GM19467 (cell line): ENCODE results near the gene DRC3.
A peak's percentile ranks its signal among the peaks of the same experiment; 100 is the strongest.
"Not testable (repeated sequence)": the region's sequence is repeated elsewhere in the genome, so short reads cannot be mapped to it uniquely, and the experiment has no call there.

Experiments
- ATAC-seq: cut with Tn5 transposase; IDR thresholded peaks from one replicate; pipeline ENCODE4 v1.9.1; 2021; ENCODE audit warnings: mild to moderate bottlenecking, moderate library complexity; ENCODE audit not compliant: unreplicated experiment

The DRC3 gene

DNA sequence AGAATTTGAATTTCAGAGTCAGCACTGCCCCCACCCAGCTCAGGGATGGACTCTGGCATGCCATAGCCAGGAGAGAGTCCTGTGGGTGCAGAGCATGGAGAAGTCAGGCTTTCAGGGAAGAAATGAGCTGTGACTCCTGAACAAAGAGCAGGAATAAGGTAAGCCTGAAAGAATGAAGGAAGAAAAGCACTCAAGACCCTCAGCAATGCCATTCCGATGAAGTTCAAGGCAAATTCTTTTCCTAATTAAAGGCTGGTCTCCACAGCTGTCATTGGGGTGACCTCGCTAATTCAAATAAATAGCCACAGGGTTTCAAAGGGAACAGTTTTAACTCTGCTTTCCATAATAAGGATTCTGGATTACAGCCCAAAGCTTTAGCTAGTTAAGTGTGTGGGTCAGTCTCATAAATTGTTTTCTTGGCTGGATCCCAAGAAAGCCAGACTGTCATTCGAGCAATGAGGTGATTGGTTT lies 32.2 kb upstream of the DRC3 start:
- ATAC-seq, result no peak

DNA sequence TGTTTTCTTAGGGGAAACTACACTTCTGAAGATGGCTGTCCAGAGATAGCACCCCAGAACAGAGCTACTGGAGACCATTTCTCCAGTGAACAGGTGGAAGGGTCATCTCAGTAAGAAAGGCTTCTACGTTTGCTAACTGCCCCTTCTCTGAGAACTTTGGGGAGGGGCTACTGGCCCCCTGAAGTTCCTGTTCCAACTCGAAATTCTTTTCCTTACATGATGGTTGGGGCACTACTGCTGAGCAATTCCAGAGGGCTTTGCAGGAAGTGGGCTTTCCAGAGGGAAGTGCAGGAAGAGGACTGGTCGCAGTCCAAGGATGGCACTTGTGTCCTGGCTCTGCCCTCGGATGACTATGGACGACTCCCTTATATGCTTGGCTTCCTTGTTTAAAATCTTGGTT lies 31.6 kb upstream of the DRC3 start:
- ATAC-seq, result no peak

DNA sequence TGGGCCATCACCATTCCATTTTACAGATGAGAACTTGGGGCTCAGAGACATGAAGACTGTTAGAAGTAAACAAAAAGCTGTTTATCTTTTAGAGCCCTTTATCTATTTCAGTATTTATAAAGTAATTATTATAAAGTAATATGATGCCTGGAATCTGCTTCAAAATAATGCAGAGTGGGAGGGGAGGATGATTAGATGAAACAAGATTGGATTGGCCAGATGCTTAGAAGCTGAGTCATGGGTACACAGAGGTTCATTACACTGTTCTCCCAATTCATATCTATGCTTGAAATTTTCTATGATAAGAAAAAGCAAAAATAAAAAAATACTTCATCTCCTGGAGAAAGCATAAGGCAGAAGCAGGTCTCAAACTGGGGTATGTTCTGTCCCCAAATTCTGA lies 29.8 kb upstream of the DRC3 start:
- no peak for ATAC-seq

DNA sequence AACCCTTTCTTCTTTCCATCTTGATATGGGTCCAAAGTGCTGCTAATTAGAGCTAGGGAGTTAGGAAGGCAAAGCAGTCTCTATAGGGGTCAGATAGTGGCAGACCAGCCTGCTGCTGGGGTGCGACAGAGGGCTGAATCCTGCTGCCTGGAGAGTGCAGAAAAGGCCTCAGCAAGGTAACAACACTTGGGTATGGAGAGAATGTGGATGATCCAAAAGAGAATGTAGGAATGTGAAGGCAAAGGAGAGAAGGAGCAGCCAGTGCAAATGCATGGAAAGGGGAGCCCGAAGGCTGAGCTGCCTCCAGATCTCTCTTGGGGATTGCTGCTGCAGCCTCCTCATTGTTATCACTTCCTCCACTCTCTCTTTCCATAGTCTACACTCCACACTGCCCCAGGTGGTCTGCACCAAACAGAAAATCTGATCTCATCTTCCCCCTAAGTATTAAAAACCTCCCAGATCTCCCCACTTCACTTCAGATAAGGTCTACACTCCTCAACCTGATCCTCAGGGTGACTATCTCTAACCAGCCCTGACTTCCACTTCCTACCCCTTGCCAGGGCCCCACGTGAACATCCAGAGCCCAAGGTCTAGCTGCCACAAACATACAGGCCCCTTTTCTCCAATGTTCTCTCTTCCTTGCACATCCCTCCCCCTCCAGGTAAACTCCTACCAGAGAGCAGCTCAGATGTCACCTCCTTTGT lies 29.2 kb upstream of the DRC3 start:
- ATAC-seq, result no peak

DNA sequence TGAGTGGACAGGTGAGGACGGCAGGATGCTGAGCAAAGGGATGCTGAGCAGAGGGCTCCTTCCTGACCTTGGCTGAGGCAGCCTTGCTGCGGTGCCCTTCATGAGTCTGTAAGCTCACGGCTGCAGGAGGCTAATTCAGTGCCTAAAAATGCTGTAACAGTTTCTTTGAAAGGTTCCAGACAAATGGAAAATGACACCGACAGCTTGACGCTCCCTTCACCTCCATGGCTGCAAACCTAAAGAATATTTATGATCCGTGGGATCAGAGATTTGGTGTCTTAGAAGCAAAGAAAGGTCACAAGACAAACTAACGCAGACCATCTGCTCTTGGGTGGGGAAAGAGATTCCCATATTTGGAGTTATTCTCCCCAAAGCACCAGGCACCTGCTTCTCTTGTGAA lies 28.4 kb upstream of the DRC3 start:
- ATAC-seq, result no peak

DNA sequence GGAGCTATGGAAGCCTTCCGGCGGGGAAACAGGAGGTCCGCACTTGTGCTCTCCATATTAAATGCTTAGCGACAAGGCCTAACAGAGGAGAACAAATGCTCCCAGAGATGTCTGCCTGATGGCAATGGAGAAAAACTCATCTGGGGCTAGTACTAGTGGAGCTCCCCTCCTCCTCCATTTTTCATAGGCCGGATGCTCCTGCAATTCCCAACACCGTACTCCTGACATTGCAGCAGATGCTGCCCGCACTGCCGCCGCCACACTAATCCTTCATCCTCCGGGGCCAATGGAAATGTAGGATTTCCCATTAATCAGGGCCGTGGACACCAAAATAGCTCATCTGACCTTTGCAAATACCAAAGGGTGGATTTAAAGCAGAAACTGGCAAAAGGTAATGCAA lies 27.9 kb upstream of the DRC3 start:
- no peak for ATAC-seq

DNA sequence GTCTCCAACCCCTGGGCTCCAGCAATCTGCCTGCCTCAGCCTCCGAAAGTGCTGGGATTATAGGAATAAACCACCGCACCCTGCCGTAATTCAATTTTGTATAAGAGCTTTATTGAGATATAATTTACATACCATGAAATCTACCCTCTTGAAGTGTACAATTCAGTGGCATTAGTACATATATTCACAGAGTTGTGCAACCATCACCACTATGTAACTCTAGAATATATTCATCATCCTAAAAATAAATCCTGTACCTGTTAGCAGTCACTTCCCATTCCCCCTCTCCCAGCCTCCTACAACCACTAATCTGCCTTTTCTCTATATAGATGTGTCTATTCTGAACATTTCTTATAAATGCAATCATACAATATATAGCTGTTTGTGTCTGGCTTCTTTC lies 26.6 kb upstream of the DRC3 start:
- ATAC-seq, result no peak

DNA sequence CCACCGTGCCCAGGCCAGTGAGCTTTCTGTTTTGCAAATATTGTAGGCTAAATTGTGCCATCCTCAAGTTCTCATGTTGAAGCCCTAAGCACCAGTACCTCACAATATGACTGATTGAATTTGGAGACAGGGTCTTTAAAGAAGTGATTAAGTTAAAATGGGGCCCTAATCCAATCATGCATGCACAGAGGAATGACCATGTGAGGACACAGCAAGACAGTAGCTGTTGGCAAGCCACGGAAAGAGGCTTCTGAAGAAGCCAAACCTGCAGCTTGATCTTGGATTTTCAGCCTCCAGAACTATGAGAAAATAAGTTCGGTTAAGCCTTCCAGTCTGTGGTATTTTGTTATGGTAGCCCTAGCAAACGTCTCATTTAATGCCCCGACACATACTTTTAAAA lies 25.4 kb upstream of the DRC3 start:
- ATAC-seq, result no peak

DNA sequence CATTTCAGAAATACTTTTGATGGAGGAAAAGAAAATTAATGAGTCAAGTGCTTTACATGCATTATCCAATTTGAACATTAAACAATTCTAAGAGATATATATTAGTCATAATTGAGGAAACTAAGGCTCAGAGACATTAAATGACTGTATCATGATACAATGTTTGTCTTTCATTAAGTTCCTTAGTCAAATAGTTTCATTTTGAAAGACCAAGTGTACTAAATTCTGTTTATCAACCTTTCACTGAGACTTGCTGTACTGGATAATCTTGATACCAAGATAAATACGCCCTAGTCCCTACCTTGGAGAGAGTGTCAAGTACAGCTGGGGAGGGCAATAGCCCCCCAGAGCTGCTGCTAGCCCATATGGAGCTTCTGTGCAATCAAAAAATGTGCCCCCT lies 24.7 kb upstream of the DRC3 start:
- ATAC-seq, result no peak

DNA sequence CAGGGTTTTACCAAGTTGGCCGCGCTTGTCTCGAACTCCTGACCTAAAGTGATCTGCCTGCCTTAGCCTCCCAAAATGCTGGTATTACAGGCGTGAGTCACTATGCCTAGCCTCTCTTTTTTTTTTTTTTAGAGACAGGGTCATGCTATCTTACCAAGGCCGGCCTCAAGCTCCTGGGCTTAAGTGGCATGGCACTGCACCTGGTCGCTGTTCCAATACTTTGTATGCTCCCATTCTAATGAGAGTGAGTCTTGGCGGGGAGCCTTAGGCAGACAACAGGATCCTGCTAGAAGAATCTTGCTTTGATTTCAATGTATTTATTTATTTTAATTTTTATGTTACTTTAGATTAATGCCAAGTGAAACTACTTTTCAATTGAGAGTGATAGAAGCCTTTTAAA lies 22.3 kb upstream of the DRC3 start:
- ATAC-seq, result no peak

DNA sequence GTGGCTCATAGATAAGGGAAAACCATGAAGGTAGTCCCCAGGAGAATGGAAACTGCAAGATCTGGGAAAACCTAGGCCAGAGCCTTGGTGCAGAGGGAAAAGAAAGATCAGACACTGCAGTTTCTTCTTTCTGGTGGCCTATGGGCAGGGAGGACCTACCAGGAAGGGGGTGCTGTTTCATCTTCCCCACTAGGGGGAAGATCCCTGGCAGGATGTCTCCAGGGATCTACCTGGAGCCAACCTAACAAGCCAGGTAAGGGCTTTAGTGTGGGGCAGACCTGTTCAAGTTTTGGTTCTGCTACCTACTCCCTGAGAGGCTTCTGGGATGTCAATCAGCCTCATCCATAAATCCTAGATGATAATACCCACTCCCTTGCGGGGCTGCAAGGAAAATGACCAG lies 21.9 kb upstream of the DRC3 start:
- no peak for ATAC-seq

DNA sequence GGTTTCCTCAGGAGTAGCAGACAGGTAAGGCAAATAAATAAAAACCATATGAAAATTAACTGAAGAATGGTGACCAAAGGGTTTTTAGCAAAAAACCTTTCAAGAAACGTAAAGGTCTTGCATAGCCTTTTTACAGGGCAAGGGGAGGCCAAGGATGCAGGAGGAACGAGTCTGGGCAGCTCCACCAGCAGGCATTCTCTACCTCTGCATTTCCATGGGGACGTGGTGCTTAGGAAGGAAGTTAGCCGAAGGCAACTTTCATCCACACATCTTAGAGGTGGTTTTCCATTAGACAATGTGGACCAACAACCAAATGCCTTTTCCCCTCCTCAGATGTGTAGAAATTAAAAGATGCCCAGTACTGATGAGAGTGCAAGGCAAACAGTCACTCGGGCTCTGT lies 21.1 kb upstream of the DRC3 start:
- no peak for ATAC-seq

DNA sequence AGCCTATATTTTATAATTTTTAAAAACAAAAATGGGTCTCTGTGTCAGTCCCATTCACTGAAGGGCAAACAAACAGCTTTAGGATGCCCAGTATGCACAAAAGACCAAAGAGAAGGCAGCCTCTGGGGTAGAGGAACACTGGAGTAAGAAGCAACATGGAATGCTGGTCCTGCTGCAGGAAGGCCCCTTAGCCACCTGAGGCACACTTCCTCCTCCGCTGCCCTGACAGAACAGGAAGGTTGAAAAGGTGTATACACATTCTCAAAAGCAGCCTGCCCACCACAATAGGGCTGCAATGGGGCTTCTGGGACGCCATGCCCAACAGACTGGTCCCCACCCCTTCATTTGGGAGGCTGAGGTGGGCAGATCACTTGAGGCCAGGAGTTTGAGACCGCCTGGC lies 20.0 kb upstream of the DRC3 start:
- ATAC-seq, result no peak

DNA sequence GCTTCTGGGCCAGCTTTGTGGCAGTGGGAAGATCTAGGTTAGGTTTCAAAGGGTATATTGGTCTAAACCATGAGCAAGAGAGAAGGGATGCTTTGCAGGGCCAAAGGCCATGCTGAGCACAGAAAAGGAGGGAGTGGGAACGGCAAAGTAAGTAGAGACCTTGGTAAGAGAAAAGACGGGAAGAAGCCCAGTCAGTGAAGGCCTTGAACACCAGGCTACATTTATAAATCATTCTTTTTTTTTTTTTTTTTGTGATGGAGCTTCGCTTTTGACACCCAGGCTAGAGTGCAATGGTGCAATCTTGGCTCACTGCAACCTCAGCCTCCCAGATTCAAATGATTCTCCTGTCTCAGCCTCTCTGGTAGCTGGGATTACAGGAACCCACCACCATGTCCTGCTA lies 18.6 kb upstream of the DRC3 start:
- no peak for ATAC-seq

DNA sequence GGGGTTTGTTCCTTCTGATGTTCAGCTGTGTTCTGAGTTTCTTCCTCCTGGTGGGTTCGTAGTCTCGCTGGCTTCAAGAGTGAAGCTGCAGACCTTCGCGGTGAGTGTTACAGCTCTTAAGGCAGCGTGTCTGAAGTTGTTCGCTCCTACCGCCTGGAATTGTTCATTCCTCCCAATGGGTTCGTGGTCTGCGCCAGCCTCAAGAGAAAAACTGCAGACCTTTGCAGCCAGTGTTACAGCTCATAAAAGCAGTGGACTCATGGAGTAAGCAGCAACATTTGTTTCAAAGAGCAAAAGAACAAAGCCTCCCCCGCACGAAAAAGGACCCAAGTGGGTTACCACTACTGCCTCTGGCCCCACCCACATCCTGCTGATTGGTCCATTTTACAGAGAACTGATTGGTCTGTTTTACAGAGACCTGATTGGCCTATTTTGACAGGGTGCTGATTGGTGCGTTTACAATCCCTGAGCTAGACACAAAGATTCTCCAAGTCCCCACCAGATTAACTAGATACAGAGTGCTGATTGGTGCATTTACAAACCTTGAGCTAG lies 16.8 kb upstream of the DRC3 start:
- not testable (repeated sequence) for ATAC-seq

DNA sequence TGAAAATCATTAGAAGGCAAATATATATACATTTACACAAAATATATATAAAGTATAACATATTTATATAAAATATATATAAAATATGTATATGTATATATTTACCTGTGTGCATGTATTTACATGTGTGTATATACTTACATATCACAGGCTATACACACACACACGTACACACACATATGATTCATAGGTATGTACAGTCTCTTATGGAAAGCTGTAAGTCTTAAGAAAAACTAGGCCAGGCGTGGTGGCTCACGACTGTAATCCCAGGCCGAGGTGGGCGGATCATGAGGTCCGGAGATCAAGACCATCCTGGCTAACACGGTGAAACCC lies 15.1 kb upstream of the DRC3 start:
- ATAC-seq, result no peak

DNA sequence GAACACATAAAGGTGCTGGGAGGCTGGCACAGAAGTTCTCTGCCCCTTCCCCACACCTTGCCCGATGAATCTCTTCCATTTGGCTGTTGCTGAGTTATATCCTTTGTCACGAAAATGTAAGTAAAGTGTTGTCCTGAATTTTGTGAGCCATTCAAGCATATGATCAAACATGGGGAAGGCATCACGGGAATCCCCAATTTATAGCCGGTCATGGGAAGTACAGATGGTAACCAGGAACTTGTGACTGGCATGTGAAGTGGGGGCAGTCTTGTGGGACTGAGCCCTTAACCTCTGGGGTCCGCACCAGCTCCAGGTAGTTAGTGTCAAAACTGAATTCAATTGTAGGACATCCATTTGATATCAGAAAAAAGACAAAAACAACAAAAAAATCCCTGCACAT lies 13.7 kb upstream of the DRC3 start:
- no peak for ATAC-seq

DNA sequence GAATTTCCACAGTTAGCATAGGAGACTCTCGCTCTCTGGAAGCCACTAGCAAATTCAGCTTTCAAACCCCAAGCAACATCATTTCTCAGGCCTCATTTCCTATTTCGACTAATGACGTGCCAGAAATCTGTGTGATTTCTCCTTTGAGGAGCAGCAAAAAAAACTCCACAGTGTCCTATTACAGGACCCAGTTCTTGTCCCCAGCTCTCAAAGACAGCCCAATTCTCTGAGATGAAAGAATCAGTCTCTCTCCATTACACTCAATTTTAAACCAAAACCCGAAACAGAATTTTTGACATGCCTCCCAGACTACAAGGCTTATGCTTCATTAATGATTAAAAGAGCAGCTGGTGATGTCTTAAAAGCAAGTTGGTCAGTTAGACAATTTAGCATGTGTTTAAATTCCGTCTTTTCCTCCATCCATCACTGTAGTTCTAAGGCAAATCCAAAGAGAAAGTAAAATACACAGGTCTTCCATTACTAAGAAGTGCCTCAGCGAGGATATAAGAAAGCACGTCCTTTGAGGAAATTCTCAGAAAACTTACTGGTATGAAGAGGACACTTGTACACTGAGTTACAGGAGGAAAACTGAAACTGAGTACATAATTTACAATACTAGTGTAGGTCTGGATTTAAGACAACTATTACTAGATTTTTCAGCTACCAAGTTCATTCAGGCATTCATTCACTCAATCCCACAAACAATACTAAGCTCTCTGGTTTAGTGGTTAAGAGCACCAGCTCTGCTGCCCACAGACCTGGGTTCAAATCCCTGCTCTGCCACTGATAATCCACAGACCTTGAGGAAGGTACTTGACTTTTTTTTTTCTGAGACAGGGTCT lies 12.9 kb upstream of the DRC3 start:
- ATAC-seq, result peak; percentile 52

DNA sequence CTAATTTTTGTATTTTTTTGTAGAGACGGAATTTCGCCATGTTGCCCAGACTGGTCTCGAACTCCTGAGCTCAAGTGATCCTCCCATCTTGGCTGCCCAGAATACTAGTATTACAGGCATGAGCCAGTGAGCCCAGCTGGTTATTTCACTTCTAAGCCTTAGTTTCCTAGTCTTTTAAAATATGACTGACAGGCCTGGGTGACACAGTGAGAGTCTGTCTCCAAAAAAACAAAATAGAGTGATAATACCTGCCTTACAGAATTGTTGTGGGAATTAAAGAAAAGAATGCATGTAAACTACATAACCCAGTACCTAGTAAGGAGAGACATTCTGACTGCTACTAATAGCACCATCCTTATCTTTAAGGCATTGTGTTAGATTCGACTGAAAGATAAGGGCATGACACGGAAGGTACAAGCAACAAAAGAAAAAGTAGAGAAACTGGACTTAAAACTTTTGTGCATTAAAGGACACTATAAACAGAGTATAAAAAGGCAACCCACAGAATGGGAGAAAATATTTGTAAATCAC lies 12.1 kb upstream of the DRC3 start:
- ATAC-seq, result no peak

DNA sequence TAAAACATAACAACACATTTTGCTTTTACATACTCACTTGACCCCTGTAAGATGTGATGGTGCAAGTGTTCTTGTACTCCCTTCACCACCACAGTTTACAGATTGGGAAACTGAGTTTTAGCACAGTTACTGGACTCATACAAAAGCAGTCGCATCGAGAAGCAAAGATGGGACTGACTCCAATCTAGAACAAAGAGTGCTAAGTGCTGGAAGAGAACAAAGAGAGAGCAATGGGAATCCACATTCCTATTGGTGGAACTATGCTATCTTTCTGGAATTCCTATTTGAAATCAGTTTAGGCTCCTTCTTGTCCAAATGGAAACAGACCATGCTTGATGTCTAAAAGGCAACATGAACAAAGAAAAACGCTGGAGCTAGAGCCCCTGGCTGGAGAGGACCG lies 9.6 kb upstream of the DRC3 start:
- ATAC-seq, result no peak

DNA sequence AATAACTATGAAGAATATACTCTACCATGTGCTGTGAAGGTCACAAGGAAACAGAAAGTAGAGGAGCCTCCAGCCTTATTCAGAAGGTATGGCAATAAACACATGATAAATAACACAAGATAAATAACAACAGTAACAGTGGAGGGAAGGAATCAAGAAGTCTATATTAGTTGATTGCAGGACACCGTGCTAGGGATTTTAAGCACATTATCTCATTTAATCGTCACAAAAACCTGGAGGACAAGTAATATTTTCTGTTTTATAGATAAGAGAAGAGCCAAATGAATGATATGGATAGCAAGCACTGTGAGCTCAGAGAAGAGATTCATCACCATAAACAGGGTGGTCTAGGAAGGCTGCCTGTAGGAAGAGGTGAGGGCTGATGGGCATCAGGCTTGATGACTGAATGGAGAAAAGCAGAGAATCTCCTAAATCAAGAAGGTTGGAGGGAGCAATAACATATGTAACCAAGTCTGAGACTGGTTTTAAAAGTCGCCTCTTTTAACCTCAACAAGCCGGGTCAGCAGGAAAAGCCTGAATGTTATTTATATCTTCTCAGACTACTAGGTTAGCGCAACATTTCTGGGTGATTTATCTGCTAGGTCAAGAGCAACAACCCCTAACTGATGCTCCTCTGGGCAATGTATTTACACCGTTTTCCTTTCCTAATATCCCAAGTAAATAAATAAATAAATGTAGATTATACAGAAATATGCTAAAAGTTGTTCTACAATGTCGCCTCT lies 8.8 kb upstream of the DRC3 start:
- no peak for ATAC-seq
